Measurements from ENCODE around the gene ATP2B2. TPM values are rescaled to one million over a fixed set of nuclear protein-coding genes. Genes with fewer than 3 reads are reported as not detected.
A peak's percentile ranks its signal among the peaks of the same experiment; 100 is the strongest.

The ATP2B2 gene
- total and polyA plus RNA-seq, 8 donors, result 0.11 to 0.75 (median 0.21) TPM

DNA sequence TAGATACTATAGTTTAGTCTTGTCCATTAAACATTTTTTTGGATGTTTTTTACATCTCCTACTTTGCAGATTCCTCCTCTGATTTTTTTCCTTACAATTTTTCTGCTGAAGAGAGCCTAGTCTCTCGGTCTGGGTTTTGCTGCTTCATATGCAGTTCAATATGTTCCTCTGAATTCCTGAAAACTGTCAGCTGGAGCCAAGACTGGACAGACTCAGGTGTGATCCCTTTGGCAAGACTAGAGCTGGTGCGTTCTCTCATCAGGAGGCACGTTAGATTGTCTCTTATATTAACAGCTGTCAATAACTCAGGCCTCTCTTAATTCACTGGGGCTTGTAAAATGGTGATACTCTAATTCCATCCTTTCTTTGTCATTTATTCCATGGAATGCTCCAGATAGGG, 199.2 kb downstream of the ATP2B2 start:
- Histone ChIP-seq H3K4me1 (no peaks in the 10 kb centered on the region), H3K36me3 (peaks cover 0 to 85% (median 50%) of the 10 kb centered on the region in 3 donors), H3K9me3 (no peaks in the 10 kb centered on the region), H3K27me3 (no peaks in the 10 kb centered on the region), H3K27ac (no peak overlapping the region), H3K4me3 (no peak overlapping the region)
- no peak for FAIRE-seq
- 92 to 94% methylated on average over 3 of the region's 3 CpGs for WGBS, 2 donors
- DNase-seq, result no peak
- intact Hi-C loops (cut with DNase I), result no loop called here
- TF ChIP-seq, protein P1, sequence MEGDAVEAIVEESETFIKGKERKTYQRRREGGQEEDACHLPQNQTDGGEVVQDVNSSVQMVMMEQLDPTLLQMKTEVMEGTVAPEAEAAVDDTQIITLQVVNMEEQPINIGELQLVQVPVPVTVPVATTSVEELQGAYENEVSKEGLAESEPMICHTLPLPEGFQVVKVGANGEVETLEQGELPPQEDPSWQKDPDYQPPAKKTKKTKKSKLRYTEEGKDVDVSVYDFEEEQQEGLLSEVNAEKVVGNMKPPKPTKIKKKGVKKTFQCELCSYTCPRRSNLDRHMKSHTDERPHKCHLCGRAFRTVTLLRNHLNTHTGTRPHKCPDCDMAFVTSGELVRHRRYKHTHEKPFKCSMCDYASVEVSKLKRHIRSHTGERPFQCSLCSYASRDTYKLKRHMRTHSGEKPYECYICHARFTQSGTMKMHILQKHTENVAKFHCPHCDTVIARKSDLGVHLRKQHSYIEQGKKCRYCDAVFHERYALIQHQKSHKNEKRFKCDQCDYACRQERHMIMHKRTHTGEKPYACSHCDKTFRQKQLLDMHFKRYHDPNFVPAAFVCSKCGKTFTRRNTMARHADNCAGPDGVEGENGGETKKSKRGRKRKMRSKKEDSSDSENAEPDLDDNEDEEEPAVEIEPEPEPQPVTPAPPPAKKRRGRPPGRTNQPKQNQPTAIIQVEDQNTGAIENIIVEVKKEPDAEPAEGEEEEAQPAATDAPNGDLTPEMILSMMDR (IDR thresholded peaks at IDR 0.05), result no peak
- ATAC-seq, result no peak

DNA sequence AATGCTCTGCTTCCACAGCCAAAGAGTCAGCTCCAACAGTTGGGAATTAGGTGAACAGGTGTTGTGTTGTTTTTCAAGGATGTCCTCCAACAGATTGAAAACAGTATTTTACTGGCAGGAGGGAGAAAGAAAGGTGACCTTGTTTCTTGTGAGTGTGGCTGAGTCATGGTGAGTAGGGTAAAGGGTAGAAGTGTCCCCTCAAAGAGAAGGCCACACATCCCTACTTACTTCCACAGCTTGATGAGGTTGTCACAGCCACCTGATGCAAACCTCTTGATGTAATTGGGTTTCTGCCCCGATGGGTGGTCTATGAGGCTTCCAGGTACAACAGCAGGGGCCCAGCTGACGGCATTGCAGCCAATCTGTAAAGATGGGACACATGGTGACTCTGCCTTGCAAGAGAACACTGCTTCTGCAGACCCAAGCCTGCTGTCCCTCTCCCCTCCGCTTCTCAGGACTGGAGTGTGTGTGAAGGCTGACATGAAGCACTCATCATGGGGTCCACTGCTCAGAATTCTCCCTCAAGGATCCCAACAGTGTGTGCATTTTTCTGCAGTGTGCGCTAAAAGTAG, 200.0 kb downstream of the ATP2B2 start:
- no peaks in the 10 kb centered on the region for H3K27me3 ChIP-seq
- no peak for FAIRE-seq

DNA sequence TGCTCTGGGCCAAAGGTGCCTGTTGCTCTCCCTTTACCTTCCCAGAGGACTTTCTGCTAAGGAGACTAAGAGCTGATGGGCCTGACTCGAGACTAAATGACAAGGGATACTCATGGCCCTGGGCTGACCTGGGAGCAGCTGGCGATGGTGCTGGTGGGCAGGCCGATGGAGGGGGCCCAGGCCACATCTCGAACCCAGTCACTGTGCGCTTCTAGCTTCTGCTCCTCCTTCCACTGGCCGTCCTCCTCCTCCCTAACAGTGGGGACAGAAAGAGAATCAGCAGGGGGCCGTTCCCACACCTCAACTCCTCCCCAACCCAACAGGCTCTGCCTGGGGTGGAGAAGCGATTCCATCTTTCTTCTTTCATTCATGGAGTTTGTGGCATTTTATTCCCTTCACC, 200.5 kb downstream of the ATP2B2 start:
- intact Hi-C loops (cut with DNase I), result no loop called here
- 86 to 94% methylated on average over 8 of the region's 8 CpGs for WGBS, 2 donors
- Histone ChIP-seq H3K27ac (no peak overlapping the region), H3K4me1 (no peaks in the 10 kb centered on the region), H3K9me3 (no peaks in the 10 kb centered on the region), H3K36me3 (peaks cover 0 to 90% (median 44%) of the 10 kb centered on the region in 3 donors), H3K4me3 (no peak overlapping the region), H3K27me3 (no peaks in the 10 kb centered on the region)
- ATAC-seq (peak in 1 of 4 donors; percentile 8), DNase-seq (no peak), FAIRE-seq (no peak)
- TF ChIP-seq, protein P1 (IDR thresholded peaks at IDR 0.05), result no peak

More for the DNA sequence above, 200.0 kb downstream of the ATP2B2 start:
- H3K4me1 ChIP-seq, result no peaks in the 10 kb centered on the region
- WGBS, 2 donors, result 91 to 96% methylated on average over 4 of the region's 4 CpGs
- no peaks in the 10 kb centered on the region for H3K9me3 ChIP-seq
- DNase-seq, result no peak
- H3K27ac ChIP-seq, result no peak overlapping the region
- no peak overlapping the region for H3K4me3 ChIP-seq
- H3K36me3 ChIP-seq, result peaks cover 0 to 90% (median 48%) of the 10 kb centered on the region in 3 donors
- ATAC-seq, result no peak
- intact Hi-C loops (cut with DNase I), result no loop called here
- TF ChIP-seq, protein P1 (IDR thresholded peaks at IDR 0.05), result no peak

DNA sequence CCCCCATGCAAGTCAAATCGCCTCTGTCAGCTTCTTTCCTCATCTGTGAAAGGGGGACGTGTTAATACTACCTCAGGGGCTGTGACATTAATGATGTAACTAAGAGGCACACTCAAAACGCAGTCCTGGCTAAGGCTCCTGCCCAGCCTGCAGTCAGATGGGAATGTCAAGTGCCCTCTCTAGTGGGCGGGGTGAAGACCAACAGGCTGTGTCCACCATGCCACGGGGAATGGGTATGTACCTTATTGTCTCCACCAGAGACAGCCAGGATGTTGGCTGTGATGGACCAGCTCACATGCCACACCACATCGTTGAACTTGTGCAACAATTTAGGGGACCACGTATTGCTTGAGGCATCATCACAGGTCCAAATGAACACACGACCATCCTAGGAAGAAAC, 201.6 kb downstream of the ATP2B2 start:
- Histone ChIP-seq H3K9me3 (no peaks in the 10 kb centered on the region), H3K36me3 (peaks cover 0 to 84% (median 42%) of the 10 kb centered on the region in 3 donors), H3K27me3 (no peaks in the 10 kb centered on the region), H3K4me3 (no peak overlapping the region), H3K4me1 (no peaks in the 10 kb centered on the region), H3K27ac (no peak overlapping the region)
- ATAC-seq (peak in 2 of 4 donors; percentile 9 to 20), FAIRE-seq (no peak), DNase-seq (no peak)
- intact Hi-C loops (cut with DNase I), result no loop called here
- 82 to 83% methylated on average over 8 of the region's 8 CpGs for WGBS, 2 donors
- TF ChIP-seq, protein P1 (IDR thresholded peaks at IDR 0.05), result no peak

DNA sequence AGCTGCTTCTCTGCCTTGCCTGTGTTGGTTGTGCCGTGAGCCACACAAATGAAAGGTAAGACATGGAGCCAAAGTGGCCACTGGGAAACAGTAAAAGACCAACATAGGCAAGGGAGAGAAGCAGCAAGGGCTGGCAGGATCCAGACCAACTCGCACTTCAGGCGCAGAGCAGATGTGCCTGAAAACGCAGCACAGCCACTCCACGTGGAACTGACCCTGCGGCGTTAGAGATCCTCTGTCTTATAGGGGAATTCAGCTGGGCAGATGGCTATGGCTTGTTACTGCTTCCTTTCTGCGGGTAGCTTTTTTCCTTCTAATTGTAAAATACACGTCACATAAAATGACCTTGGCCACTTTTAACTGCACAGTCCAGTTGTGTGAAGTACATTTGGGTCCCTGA, 202.3 kb downstream of the ATP2B2 start:
- H3K27me3 ChIP-seq, result no peaks in the 10 kb centered on the region
- H3K4me3 ChIP-seq, result no peak overlapping the region
- TF ChIP-seq, protein P1 (IDR thresholded peaks at IDR 0.05), result no peak
- intact Hi-C loops (cut with DNase I), result no loop called here
- no peaks in the 10 kb centered on the region for H3K4me1 ChIP-seq
- H3K27ac ChIP-seq, result no peak overlapping the region
- WGBS, 2 donors, result 77 to 82% methylated on average over 9 of the region's 9 CpGs
- no peaks in the 10 kb centered on the region for H3K9me3 ChIP-seq
- FAIRE-seq (no peak), DNase-seq (no peak), ATAC-seq (no peak)
- peaks cover 0 to 84% (median 42%) of the 10 kb centered on the region in 3 donors for H3K36me3 ChIP-seq

Measured in pancreas (tissue), 10 donors.